Glutamatergic neuron (in vitro differentiated cells): ENCODE measurements around the gene SLC16A2. TPM values are rescaled to one million over a fixed set of nuclear protein-coding genes. Genes with fewer than 3 reads are reported as not detected.
"Not testable (repeated sequence)": the region's sequence is repeated elsewhere in the genome, so short reads cannot be mapped to it uniquely, and the experiment has no call there.

Experiments
- DNase-seq: peaks from one replicate; pipeline ENCODE4 v3.0.0; 2022
- H3K27ac Mint-ChIP-seq: one replicate; pipeline ENCODE4 v1.8.0; 2020; ENCODE audit warnings: mild to moderate bottlenecking, mixed read lengths, inconsistent platforms; ENCODE audit not compliant: unreplicated experiment
- H3K27me3 Mint-ChIP-seq: one replicate; pipeline ENCODE4 v1.8.0; 2020; ENCODE audit warnings: mild to moderate bottlenecking, moderate library complexity, mixed read lengths, inconsistent platforms; ENCODE audit not compliant: unreplicated experiment
- H3K36me3 Mint-ChIP-seq: one replicate; pipeline ENCODE4 v1.8.0; 2020; ENCODE audit warnings: mild to moderate bottlenecking, mixed read lengths, inconsistent platforms; ENCODE audit not compliant: unreplicated experiment
- H3K4me1 Mint-ChIP-seq: one replicate; pipeline ENCODE4 v1.8.0; 2020; ENCODE audit warnings: mild to moderate bottlenecking, low read depth, mixed read lengths, inconsistent platforms; ENCODE audit not compliant: unreplicated experiment
- H3K4me3 Mint-ChIP-seq: one replicate; pipeline ENCODE4 v1.8.0; 2020; ENCODE audit warnings: mild to moderate bottlenecking, mixed read lengths, inconsistent platforms; ENCODE audit not compliant: unreplicated experiment
- H3K9me3 Mint-ChIP-seq: one replicate; pipeline ENCODE4 v1.8.0; 2020; ENCODE audit warnings: mild to moderate bottlenecking, moderate library complexity, mixed read lengths, inconsistent platforms; ENCODE audit not compliant: unreplicated experiment
- total RNA-seq: library from RNA; stranded (reverse); fragmentation: NEBNext Ultra II Directional; extraction: Animal tissue kit (Norgen Biotek cat#: 25700); gene quantifications from one replicate; pipeline ENCODE4 v1.2.1, GENCODE V29; 2021; ENCODE audit not compliant: unreplicated experiment
- TF ChIP-seq, protein P1 (sequence below): fragments of 200-600 bp; sonication (generic); IDR thresholded peaks from one replicate; pipeline ENCODE4 v1.5.0; 2021; ENCODE audit not compliant: partially characterized antibody, unreplicated experiment

SLC16A2 gene
- total RNA-seq, 1 donor from 2014 or later, result 28.7 TPM

DNA sequence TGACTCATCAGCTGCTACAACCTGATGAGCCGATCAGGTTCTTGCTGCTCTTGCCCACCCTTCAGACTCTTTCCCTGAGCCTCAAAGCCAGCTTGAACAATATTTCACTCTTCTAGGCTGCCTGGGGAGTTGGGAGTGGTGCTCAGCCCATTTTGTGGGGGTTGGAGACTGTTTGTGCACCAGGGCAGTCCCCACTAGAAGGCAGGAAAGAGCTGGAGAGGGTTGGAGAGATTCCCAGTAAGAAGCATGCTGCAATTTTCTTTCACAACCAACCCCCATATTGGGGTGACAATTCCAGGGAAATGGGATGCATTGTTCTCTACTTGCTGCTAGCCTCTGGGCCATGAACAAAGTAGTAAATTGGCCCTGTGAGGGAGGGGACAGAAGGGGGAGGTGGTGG is 44.1 kb downstream of the SLC16A2 start:
- no peak for DNase-seq
- Mint-ChIP-seq H3K4me3 (no peak overlapping the region), H3K4me1 (no peaks in the 10 kb centered on the region), H3K9me3 (no peaks in the 10 kb centered on the region), H3K27ac (no peak overlapping the region), H3K27me3 (peaks cover 2% of the 10 kb centered on the region), H3K36me3 (no peaks in the 10 kb centered on the region)
- TF ChIP-seq, protein P1, sequence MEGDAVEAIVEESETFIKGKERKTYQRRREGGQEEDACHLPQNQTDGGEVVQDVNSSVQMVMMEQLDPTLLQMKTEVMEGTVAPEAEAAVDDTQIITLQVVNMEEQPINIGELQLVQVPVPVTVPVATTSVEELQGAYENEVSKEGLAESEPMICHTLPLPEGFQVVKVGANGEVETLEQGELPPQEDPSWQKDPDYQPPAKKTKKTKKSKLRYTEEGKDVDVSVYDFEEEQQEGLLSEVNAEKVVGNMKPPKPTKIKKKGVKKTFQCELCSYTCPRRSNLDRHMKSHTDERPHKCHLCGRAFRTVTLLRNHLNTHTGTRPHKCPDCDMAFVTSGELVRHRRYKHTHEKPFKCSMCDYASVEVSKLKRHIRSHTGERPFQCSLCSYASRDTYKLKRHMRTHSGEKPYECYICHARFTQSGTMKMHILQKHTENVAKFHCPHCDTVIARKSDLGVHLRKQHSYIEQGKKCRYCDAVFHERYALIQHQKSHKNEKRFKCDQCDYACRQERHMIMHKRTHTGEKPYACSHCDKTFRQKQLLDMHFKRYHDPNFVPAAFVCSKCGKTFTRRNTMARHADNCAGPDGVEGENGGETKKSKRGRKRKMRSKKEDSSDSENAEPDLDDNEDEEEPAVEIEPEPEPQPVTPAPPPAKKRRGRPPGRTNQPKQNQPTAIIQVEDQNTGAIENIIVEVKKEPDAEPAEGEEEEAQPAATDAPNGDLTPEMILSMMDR, result no peak

DNA sequence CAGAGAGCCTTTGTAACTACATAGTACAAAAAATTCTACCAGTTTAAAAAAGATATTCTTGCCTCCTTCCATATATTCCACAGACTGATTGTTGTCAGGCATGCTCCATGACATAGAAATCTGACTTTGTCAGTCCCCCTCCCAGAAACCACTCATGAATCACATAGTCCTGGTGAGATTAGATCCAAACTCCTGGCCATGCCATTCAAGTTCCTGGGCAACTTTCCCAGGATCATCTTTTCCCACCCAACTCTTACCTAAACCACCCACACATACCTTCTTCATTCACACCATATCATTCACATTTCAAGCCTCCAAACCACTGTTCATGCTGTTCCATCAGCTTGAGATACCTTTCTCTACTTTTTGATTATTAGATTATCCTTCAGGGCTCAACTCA is 46.4 kb downstream of the SLC16A2 start:
- no peaks in the 10 kb centered on the region for H3K27me3 Mint-ChIP-seq
- TF ChIP-seq, protein P1, result no peak
- no peak overlapping the region for H3K27ac Mint-ChIP-seq
- H3K36me3 Mint-ChIP-seq, result no peaks in the 10 kb centered on the region
- no peaks in the 10 kb centered on the region for H3K4me1 Mint-ChIP-seq
- no peak overlapping the region for H3K4me3 Mint-ChIP-seq
- H3K9me3 Mint-ChIP-seq, result no peaks in the 10 kb centered on the region
- no peak for DNase-seq

DNA sequence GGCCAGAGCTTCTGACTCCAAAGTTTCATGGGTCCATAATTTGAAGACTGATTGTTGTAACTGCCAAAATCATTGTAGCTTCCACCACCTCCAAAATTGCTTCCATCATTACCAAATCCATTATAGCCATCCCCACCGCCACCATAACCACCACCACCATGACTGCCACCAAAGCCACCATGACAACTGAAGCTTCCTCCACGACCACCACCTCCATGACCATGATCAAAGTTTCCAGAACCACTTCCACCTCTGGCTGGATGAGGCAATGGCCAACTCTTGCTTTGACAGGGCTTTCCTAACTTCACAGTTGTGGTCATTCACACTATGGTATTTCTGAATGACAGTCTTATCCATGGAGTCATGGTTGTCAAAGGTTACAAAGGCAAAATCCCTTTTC is 51.8 kb downstream of the SLC16A2 start:
- H3K27ac Mint-ChIP-seq, H3K36me3 Mint-ChIP-seq, H3K4me1 Mint-ChIP-seq, H3K4me3 Mint-ChIP-seq, H3K9me3 Mint-ChIP-seq, DNase-seq, H3K27me3 Mint-ChIP-seq: not testable (repeated sequence)

DNA sequence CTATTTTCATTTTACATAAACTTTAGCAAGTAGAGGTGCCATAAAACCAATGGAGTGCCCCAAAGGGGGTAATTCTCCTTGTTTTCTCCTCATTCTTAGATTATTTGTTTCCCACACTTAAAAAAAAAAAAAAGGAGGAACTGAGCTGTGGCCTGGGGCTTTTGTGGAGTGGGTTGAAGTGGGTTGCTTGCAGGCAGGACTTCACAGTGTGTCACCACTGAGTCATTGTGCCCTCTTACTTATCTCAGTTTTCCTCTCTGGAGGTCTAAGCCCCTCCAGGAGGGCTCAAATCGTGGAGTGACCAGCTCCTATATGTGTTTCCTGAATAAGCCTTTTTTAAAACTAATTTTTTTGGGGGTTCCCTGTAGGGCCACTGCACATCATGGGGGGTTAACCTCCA is 69.0 kb downstream of the SLC16A2 start:
- Mint-ChIP-seq H3K4me1 (peaks cover 3% of the 10 kb centered on the region), H3K27me3 (no peaks in the 10 kb centered on the region), H3K9me3 (no peaks in the 10 kb centered on the region), H3K36me3 (no peaks in the 10 kb centered on the region), H3K27ac (no peak overlapping the region), H3K4me3 (no peak overlapping the region)
- TF ChIP-seq, protein P1, result no peak
- no peak for DNase-seq

DNA sequence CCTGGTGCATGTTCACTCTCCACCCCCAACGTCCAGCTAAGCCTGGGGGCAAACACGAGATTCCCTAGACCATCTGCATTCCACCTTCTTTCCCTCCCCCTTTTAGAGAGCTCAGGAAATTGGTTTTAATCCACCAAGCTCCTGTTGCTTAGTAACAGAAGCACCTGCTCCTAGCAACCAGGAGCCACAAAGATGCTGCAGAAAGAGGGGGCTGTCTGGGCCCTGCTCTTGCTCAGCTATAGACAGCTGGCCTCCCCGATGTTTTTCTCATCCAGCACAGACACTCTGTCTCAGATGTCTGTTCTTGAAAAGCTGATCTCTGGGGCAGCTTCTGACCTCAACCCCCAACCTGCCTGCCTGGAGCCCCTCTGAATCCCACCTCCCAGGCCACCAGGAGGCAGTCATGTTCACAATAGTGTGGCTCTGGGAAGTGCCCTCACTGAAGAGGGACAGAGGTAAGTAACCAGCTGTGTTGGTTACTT is 71.5 kb downstream of the SLC16A2 start:
- Mint-ChIP-seq H3K4me3 (peak overlapping the region; percentile 69), H3K36me3 (no peaks in the 10 kb centered on the region), H3K27ac (no peak overlapping the region), H3K27me3 (peaks cover 2% of the 10 kb centered on the region), H3K4me1 (peaks cover 3% of the 10 kb centered on the region), H3K9me3 (no peaks in the 10 kb centered on the region)
- peak; percentile 53 for DNase-seq
- TF ChIP-seq, protein P1, result peak; percentile 17
